Neutrophil (primary cell): ENCODE measurements around the gene CEP250.

Experiments used
- H3K27ac ChIP-seq: fragments of 200-600 bp; sonication (generic); 2 replicates; pipeline ENCODE4 v1.5.1; 2016; ENCODE audit warnings: mild to moderate bottlenecking, moderate library complexity
- H3K27me3 ChIP-seq: fragments of 200-600 bp; sonication (generic); 2 replicates; pipeline ENCODE4 v1.6.0; 2016; ENCODE audit warnings: mild to moderate bottlenecking
- H3K36me3 ChIP-seq: fragments of 200-600 bp; sonication (generic); 2 replicates; pipeline ENCODE4 v1.5.1; 2017
- H3K4me1 ChIP-seq, 2 experiments: fragments of 200-600 bp in 1 of 2; sonication (generic) in 1 of 2; 1 replicate in 1 of 2; 2 replicates in 1 of 2; pipeline versions ENCODE4 v1.5.1 to v1.6.1; 2013 to 2016; ENCODE audit warnings: low read depth in 1 of 2, low read length in 1 of 2, mild to moderate bottlenecking in 1 of 2, moderate library complexity in 1 of 2; ENCODE audit not compliant: control insufficient read depth in 1 of 2, insufficient read depth in 1 of 2
- H3K4me3 ChIP-seq, 2 experiments: fragments of 200-600 bp in 1 of 2; sonication (generic) in 1 of 2; 1 replicate in 1 of 2; 2 replicates in 1 of 2; pipeline ENCODE4 v1.5.1; 2013 to 2016; ENCODE audit warnings: low read depth in 1 of 2, low read length in 1 of 2, mild to moderate bottlenecking in 1 of 2, moderate library complexity in 1 of 2
- H3K9me3 ChIP-seq: fragments of 200-600 bp; sonication (generic); 2 replicates; pipeline ENCODE4 v1.5.1; 2016
- CTCF ChIP-seq: fragments of 200-600 bp; sonication (generic); IDR thresholded peaks from 2 replicates; pipeline ENCODE4 v1.5.1; 2016; ENCODE audit warnings: antibody characterized with exemption

The CEP250 gene

GRCh38 chr20:35458388-35458787 is 3.0 kb downstream of the CEP250 start:
- peaks cover 12 to 14% of the 10 kb centered on the region in 2 experiments for H3K4me1 ChIP-seq
- no peaks in the 10 kb centered on the region for H3K9me3 ChIP-seq
- no peaks in the 10 kb centered on the region for H3K27me3 ChIP-seq
- no peak for TF ChIP-seq CTCF
- no peak overlapping the region for H3K4me3 ChIP-seq
- H3K27ac ChIP-seq = no peak overlapping the region
- peaks cover 9% of the 10 kb centered on the region for H3K36me3 ChIP-seq

DNA sequence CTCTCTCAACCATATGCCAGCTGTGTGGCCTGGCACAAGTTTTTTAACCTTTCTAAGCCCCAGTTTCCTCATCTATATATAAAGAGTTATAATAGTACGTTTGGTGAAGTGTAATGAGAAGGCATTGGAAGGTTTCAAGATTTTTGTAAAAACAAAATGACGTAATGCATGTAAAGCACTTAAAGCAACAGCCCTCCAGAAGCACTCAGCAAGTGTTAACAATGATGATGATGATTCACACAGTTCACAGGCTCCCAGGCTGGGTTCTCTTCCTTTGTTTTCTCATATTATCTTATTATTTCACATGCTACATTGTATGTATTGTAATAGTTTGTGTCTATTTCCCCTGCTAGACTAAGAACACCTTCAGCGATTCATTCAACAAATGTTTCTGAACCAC is 6.2 kb downstream of the CEP250 start:
- Histone ChIP-seq H3K27ac (no peak overlapping the region), H3K36me3 (peaks cover 9% of the 10 kb centered on the region), H3K9me3 (no peaks in the 10 kb centered on the region), H3K27me3 (no peaks in the 10 kb centered on the region), H3K4me3 (no peak overlapping the region), H3K4me1 (peaks cover under 1 to 3% of the 10 kb centered on the region in 2 experiments)
- TF ChIP-seq CTCF = no peak

DNA sequence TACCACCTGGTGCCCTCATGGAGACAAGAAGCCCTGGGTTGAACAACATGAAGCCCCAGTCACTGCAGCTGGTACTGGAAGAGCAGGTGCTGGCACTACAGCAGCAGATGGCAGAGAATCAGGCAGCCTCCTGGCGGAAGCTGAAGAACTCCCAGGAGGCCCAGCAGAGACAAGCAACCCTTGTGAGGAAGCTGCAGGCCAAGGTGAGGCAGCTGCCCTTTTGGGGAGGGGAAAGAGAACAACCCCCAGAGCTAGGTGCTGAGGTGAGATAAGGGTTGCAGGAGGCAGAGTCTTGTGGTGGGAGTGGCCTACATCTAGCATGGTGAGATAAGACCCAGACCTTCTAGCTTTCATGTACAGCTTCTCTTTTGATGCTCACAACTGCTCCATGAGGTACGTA is 7.0 kb downstream of the CEP250 start:
- Histone ChIP-seq H3K27ac (no peak overlapping the region), H3K4me1 (peaks cover 3 to 9% of the 10 kb centered on the region in 2 experiments), H3K4me3 (no peak overlapping the region), H3K36me3 (peaks cover 9% of the 10 kb centered on the region), H3K27me3 (no peaks in the 10 kb centered on the region), H3K9me3 (no peaks in the 10 kb centered on the region)
- no peak for TF ChIP-seq CTCF

DNA sequence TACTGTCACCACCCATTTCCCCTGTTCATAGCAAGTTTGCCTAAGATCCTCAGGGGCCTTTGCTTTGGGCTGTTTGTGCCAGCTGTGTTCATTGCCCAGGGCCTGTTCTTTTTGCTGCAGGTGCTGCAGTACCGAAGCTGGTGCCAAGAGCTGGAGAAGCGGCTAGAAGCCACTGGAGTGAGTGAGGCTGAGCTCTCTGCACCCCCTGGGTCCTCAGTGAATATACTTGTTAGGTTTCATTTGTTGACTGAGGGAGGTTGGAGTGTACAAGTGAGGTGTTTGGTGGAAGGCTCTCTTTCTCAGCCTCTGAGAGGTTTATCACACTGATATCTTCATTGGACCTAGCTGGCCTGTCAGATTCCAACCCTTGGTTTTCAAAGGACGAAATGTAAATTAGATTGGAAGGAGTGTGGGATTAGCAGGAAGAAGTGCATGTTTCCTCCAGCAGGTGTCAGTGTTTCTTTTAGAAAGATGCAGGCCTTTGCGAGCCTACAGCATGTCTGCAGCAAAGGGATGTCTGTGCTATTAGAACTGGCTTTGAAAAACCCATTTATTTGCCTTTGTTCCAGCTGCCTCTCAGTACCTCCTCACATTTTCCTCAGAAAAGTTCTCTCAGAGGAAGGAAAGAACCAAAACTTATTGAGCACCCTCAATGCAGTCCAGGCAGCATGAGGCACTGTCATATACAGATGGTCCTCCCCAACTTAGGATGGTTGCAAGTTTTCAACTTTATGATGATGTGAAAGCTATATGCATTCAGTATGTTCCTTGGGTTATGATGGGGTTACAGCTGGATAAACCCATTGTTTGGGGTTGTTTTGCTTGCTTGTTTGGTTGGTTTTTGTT is 8.3 kb downstream of the CEP250 start:
- Histone ChIP-seq H3K27ac (no peak overlapping the region), H3K4me3 (no peak overlapping the region), H3K9me3 (no peaks in the 10 kb centered on the region), H3K27me3 (no peaks in the 10 kb centered on the region), H3K4me1 (peaks cover 3 to 9% of the 10 kb centered on the region in 2 experiments), H3K36me3 (peaks cover 9% of the 10 kb centered on the region)
- TF ChIP-seq CTCF = peak; percentile 81

DNA sequence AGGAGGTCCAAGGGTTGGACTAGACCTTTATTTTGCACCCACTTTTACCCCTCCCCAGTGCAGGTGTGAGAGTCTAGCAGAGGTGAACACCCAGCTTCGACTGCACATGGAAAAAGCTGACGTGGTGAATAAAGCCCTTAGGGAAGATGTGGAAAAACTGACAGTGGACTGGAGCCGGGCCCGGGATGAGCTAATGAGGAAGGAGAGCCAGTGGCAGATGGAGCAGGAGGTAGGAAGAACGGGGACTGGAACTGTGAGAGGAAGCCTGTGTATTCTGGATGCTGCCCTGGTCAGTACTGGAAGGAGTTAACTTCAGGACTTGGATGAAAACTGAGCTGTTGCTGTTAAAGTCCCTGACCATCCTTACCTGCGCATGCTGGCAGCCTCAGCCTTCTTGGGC is 10.6 kb downstream of the CEP250 start:
- Histone ChIP-seq H3K9me3 (no peaks in the 10 kb centered on the region), H3K27me3 (no peaks in the 10 kb centered on the region), H3K36me3 (peaks cover 18% of the 10 kb centered on the region), H3K4me3 (no peak overlapping the region), H3K4me1 (peaks cover 3 to 9% of the 10 kb centered on the region in 2 experiments), H3K27ac (no peak overlapping the region)
- no peak for TF ChIP-seq CTCF
